Measurements from ENCODE around the gene FLT3. TPM values are rescaled to one million over a fixed set of nuclear protein-coding genes. Genes with fewer than 3 reads are reported as not detected.
"Not testable (repeated sequence)": the region's sequence is repeated elsewhere in the genome, so short reads cannot be mapped to it uniquely, and the experiment has no call there.

The FLT3 gene
- total RNA-seq, 5 donors from 2014 or later (not counting 1 experiment from before 2014, with no cell fraction given), result 0.13 to 0.48 (median 0.26) TPM

GRCh38 chr13:28010046-28010445, 90.3 kb downstream of the FLT3 start:
- H3K27me3 Mint-ChIP-seq, result peaks cover 4 to 6% of the 10 kb centered on the region in 2 donors

GRCh38 chr13:28005016-28005415, 95.4 kb downstream of the FLT3 start:
- CTCF ChIA-PET; H3K9me3 ChIP-seq; H3K36me3 ChIP-seq (ENCODE audit: control insufficient read depth in 2 of 2, extremely low read depth in 1 of 2, insufficient read depth in 1 of 2, low read length in 1 of 2); H3K4me1 Mint-ChIP-seq; ATAC-seq (replicated peaks in 1 of 4); H3K4me3 Mint-ChIP-seq; H3K36me3 Mint-ChIP-seq; H3K9me3 Mint-ChIP-seq; H3K4me1 ChIP-seq (ENCODE audit: control insufficient read depth in 1 of 2, extremely low read depth in 1 of 2, insufficient read depth in 2 of 2, low read length in 2 of 2); H3K27ac ChIP-seq (ENCODE audit: low read length); H3K4me3 ChIP-seq (ENCODE audit: control insufficient read depth in 1 of 2, extremely low read depth in 1 of 2, low read length in 1 of 2); POLR2A ChIA-PET; H3K27ac Mint-ChIP-seq; H3K27me3 Mint-ChIP-seq; H3K27me3 ChIP-seq (replicated peaks in 1 of 2; ENCODE audit: control insufficient read depth in 2 of 2, extremely low read depth in 1 of 2, insufficient read depth in 2 of 2, low read length in 1 of 2); DNase-seq: not testable (repeated sequence)
- WGBS (ENCODE audit: insufficient coverage), result 100% methylated on average over 5 of the region's 13 CpGs

More at GRCh38 chr13:28010046-28010445, 90.3 kb downstream of the FLT3 start:
- H3K36me3 Mint-ChIP-seq, result no peaks in the 10 kb centered on the region
- no peak overlapping the region for H3K4me3 Mint-ChIP-seq
- H3K27ac ChIP-seq (ENCODE audit: low read length), result no peak overlapping the region
- H3K4me1 Mint-ChIP-seq, result peaks cover 0 to 2% (median 0%) of the 10 kb centered on the region in 3 donors
- no peaks in the 10 kb centered on the region for H3K36me3 ChIP-seq (ENCODE audit: control insufficient read depth in 2 of 2, extremely low read depth in 1 of 2, insufficient read depth in 1 of 2, low read length in 1 of 2)
- no peak for DNase-seq
- H3K4me3 ChIP-seq (ENCODE audit: control insufficient read depth in 1 of 2, extremely low read depth in 1 of 2, low read length in 1 of 2), result no peak overlapping the region
- H3K27ac Mint-ChIP-seq, result no peak overlapping the region
- POLR2A ChIA-PET, result no interaction called here
- WGBS (ENCODE audit: insufficient coverage), result 86% methylated on average over 3 of the region's 5 CpGs
- peaks cover 0 to 9% of the 10 kb centered on the region in 2 experiments for H3K27me3 ChIP-seq (replicated peaks in 1 of 2; ENCODE audit: control insufficient read depth in 2 of 2, extremely low read depth in 1 of 2, insufficient read depth in 2 of 2, low read length in 1 of 2)
- CTCF ChIA-PET, result no interaction called here
- no peaks in the 10 kb centered on the region for H3K9me3 Mint-ChIP-seq
- H3K4me1 ChIP-seq (ENCODE audit: control insufficient read depth in 1 of 2, extremely low read depth in 1 of 2, insufficient read depth in 2 of 2, low read length in 2 of 2), result no peaks in the 10 kb centered on the region
- no peaks in the 10 kb centered on the region for H3K9me3 ChIP-seq
- ATAC-seq (replicated peaks in 1 of 4), result no peak

- no peaks in the 10 kb centered on the region for H3K36me3 Mint-ChIP-seq
- CTCF ChIA-PET, result interaction anchor here in 1 of 2 donors (0.6 kb wide), 2 partner anchors 174 to 1141 kb away, joined by 3 to 5 read pairs; no protein-coding TSS in a partner anchor
- H3K36me3 ChIP-seq (ENCODE audit: control insufficient read depth in 2 of 2, extremely low read depth in 1 of 2, insufficient read depth in 1 of 2, low read length in 1 of 2), result no peaks in the 10 kb centered on the region
- POLR2A ChIA-PET, result no interaction called here
- no peaks in the 10 kb centered on the region for H3K27me3 ChIP-seq (replicated peaks in 1 of 2; ENCODE audit: control insufficient read depth in 2 of 2, extremely low read depth in 1 of 2, insufficient read depth in 2 of 2, low read length in 1 of 2)
- WGBS (ENCODE audit: insufficient coverage), result no CpG with 5 or more reads among the region's 6 CpGs
- H3K27ac ChIP-seq (ENCODE audit: low read length), result no peak overlapping the region
- DNase-seq (no peak), ATAC-seq (replicated peaks in 1 of 4) (no peak)
- H3K9me3 ChIP-seq, result no peaks in the 10 kb centered on the region
- no peak overlapping the region for H3K27ac Mint-ChIP-seq
- H3K4me3 ChIP-seq (ENCODE audit: control insufficient read depth in 1 of 2, extremely low read depth in 1 of 2, low read length in 1 of 2), result no peak overlapping the region
- no peaks in the 10 kb centered on the region for H3K9me3 Mint-ChIP-seq
- H3K4me1 ChIP-seq (ENCODE audit: control insufficient read depth in 1 of 2, extremely low read depth in 1 of 2, insufficient read depth in 2 of 2, low read length in 2 of 2), result no peaks in the 10 kb centered on the region
- H3K27me3 Mint-ChIP-seq, result no peaks in the 10 kb centered on the region
- no peak overlapping the region for H3K4me3 Mint-ChIP-seq
- H3K4me1 Mint-ChIP-seq, result peaks cover 0 to 4% (median 2%) of the 10 kb centered on the region in 3 donors
These were observed 97.3 kb downstream of the FLT3 start for GRCh38 chr13:28002886-28003698.

- no peak for DNase-seq
- H3K4me1 Mint-ChIP-seq, result peaks cover 0 to 8% (median 3%) of the 10 kb centered on the region in 3 donors
- ATAC-seq (replicated peaks in 1 of 4), result no peak
- no peaks in the 10 kb centered on the region for H3K27me3 ChIP-seq (replicated peaks in 1 of 2; ENCODE audit: control insufficient read depth in 2 of 2, extremely low read depth in 1 of 2, insufficient read depth in 2 of 2, low read length in 1 of 2)
- H3K9me3 Mint-ChIP-seq, result no peaks in the 10 kb centered on the region
- H3K27me3 Mint-ChIP-seq, result no peaks in the 10 kb centered on the region
- H3K27ac ChIP-seq (ENCODE audit: low read length), result no peak overlapping the region
- CTCF ChIA-PET, result interaction anchor here in 1 of 2 donors (0.6 kb wide), 2 partner anchors 623 to 1142 kb away, joined by 3 read pairs; no protein-coding TSS in a partner anchor
- 87% methylated on average over 18 of the region's 20 CpGs for WGBS (ENCODE audit: insufficient coverage)
- H3K4me3 ChIP-seq (ENCODE audit: control insufficient read depth in 1 of 2, extremely low read depth in 1 of 2, low read length in 1 of 2), result no peak overlapping the region
- POLR2A ChIA-PET, result interaction anchor here in 1 of 2 donors (0.6 kb wide), 1 partner anchor 739 kb away, joined by 3 read pairs; no protein-coding TSS in a partner anchor
- no peak overlapping the region for H3K27ac Mint-ChIP-seq
- H3K4me1 ChIP-seq (ENCODE audit: control insufficient read depth in 1 of 2, extremely low read depth in 1 of 2, insufficient read depth in 2 of 2, low read length in 2 of 2), result no peaks in the 10 kb centered on the region
- H3K4me3 Mint-ChIP-seq, result no peak overlapping the region
- no peaks in the 10 kb centered on the region for H3K9me3 ChIP-seq
- no peaks in the 10 kb centered on the region for H3K36me3 ChIP-seq (ENCODE audit: control insufficient read depth in 2 of 2, extremely low read depth in 1 of 2, insufficient read depth in 1 of 2, low read length in 1 of 2)
- no peaks in the 10 kb centered on the region for H3K36me3 Mint-ChIP-seq
These were observed 98.4 kb downstream of the FLT3 start for GRCh38 chr13:28001837-28002473.

GRCh38 chr13:28001049-28001448, 99.3 kb downstream of the FLT3 start:
- Histone ChIP-seq H3K9me3 (no peaks in the 10 kb centered on the region), H3K36me3 (ENCODE audit: control insufficient read depth in 2 of 2, extremely low read depth in 1 of 2, insufficient read depth in 1 of 2, low read length in 1 of 2) (no peaks in the 10 kb centered on the region), H3K27me3 (replicated peaks in 1 of 2; ENCODE audit: control insufficient read depth in 2 of 2, extremely low read depth in 1 of 2, insufficient read depth in 2 of 2, low read length in 1 of 2) (no peaks in the 10 kb centered on the region), H3K4me3 (ENCODE audit: control insufficient read depth in 1 of 2, extremely low read depth in 1 of 2, low read length in 1 of 2) (no peak overlapping the region), H3K27ac (ENCODE audit: low read length) (no peak overlapping the region), H3K4me1 (ENCODE audit: control insufficient read depth in 1 of 2, extremely low read depth in 1 of 2, insufficient read depth in 2 of 2, low read length in 2 of 2) (no peaks in the 10 kb centered on the region)
- ChIA-PET CTCF (interaction anchor here in 1 of 2 donors (0.8 kb wide), 1 partner anchor 174 kb away, joined by 3 read pairs; no protein-coding TSS in a partner anchor), POLR2A (no interaction called here)
- no peaks in the 10 kb centered on the region for H3K27me3 Mint-ChIP-seq
- H3K4me1 Mint-ChIP-seq, result peaks cover 0 to 8% (median 3%) of the 10 kb centered on the region in 3 donors
- H3K9me3 Mint-ChIP-seq, result no peaks in the 10 kb centered on the region
- DNase-seq (no peak), ATAC-seq (replicated peaks in 1 of 4) (no peak)
- no peak overlapping the region for H3K27ac Mint-ChIP-seq
- H3K36me3 Mint-ChIP-seq, result no peaks in the 10 kb centered on the region
- 86% methylated on average over 10 of the region's 11 CpGs for WGBS (ENCODE audit: insufficient coverage)
- no peak overlapping the region for H3K4me3 Mint-ChIP-seq

- no peaks in the 10 kb centered on the region for H3K27me3 ChIP-seq (replicated peaks in 1 of 2; ENCODE audit: control insufficient read depth in 2 of 2, extremely low read depth in 1 of 2, insufficient read depth in 2 of 2, low read length in 1 of 2)
- POLR2A ChIA-PET, result no interaction called here
- no peak overlapping the region for H3K4me3 ChIP-seq (ENCODE audit: control insufficient read depth in 1 of 2, extremely low read depth in 1 of 2, low read length in 1 of 2)
- no peaks in the 10 kb centered on the region for H3K4me1 ChIP-seq (ENCODE audit: control insufficient read depth in 1 of 2, extremely low read depth in 1 of 2, insufficient read depth in 2 of 2, low read length in 2 of 2)
- Mint-ChIP-seq H3K4me3 (no peak overlapping the region), H3K27me3 (no peaks in the 10 kb centered on the region), H3K4me1 (peaks cover 0 to 8% (median 3%) of the 10 kb centered on the region in 3 donors), H3K36me3 (no peaks in the 10 kb centered on the region), H3K9me3 (no peaks in the 10 kb centered on the region), H3K27ac (no peak overlapping the region)
- ATAC-seq (replicated peaks in 1 of 4) (no peak), DNase-seq (no peak)
- H3K9me3 ChIP-seq, result no peaks in the 10 kb centered on the region
- CTCF ChIA-PET, result interaction anchor here in 1 of 2 donors (0.8 kb wide), 1 partner anchor 174 kb away, joined by 3 read pairs; no protein-coding TSS in a partner anchor
- WGBS (ENCODE audit: insufficient coverage), result 75% methylated on average over 5 of the region's 5 CpGs
- no peak overlapping the region for H3K27ac ChIP-seq (ENCODE audit: low read length)
- no peaks in the 10 kb centered on the region for H3K36me3 ChIP-seq (ENCODE audit: control insufficient read depth in 2 of 2, extremely low read depth in 1 of 2, insufficient read depth in 1 of 2, low read length in 1 of 2)
These were observed 99.8 kb downstream of the FLT3 start for GRCh38 chr13:28000567-28000966.
